Astrocyte of the cerebellum (primary cell): Measurements from ENCODE around the gene RAPGEF4.

ENCODE experiments used
- DNase-seq: peaks from one replicate; pipeline ENCODE4 v3.0.0-alpha.2; 2011; ENCODE audit warnings: low read depth
- H3K4me3 ChIP-seq: 2 replicates; pipeline ENCODE4 v1.5.1; 2011; ENCODE audit warnings: mild to moderate bottlenecking, low read depth, low read length, moderate library complexity
- in situ Hi-C: cut with HindIII; loops from 2 replicates; pipeline ENCODE4 v1.10.0; 2017; ENCODE audit warnings: low sequenced_read_pairs
- TF ChIP-seq, protein P1 (sequence below): IDR thresholded peaks from 2 replicates; pipeline ENCODE4 v1.5.1; 2012; ENCODE audit warnings: low read length, low read depth, moderate library complexity, mild to moderate bottlenecking; ENCODE audit errors: missing control alignments

Gene RAPGEF4

DNA sequence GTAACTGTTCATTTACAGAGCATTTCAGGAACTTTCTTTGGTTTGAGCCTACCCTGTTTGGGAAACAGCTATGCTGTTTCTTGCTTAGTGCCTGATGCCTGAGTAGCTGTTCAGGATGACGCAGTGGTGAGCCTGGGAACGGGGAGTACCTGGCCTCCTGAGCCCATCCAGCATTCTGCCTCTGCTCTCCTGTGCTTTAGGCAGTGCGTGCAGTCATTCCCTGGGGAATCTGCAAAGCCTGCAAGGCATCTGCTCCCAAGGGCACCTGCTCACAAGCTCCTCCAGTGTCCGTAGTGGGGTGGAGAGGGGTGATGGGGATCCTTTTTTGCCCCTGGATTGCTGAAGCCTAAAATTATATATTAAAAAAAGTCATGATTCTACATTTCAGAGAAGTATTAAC is 68.8 kb downstream of the RAPGEF4 start:
- TF ChIP-seq, protein P1, sequence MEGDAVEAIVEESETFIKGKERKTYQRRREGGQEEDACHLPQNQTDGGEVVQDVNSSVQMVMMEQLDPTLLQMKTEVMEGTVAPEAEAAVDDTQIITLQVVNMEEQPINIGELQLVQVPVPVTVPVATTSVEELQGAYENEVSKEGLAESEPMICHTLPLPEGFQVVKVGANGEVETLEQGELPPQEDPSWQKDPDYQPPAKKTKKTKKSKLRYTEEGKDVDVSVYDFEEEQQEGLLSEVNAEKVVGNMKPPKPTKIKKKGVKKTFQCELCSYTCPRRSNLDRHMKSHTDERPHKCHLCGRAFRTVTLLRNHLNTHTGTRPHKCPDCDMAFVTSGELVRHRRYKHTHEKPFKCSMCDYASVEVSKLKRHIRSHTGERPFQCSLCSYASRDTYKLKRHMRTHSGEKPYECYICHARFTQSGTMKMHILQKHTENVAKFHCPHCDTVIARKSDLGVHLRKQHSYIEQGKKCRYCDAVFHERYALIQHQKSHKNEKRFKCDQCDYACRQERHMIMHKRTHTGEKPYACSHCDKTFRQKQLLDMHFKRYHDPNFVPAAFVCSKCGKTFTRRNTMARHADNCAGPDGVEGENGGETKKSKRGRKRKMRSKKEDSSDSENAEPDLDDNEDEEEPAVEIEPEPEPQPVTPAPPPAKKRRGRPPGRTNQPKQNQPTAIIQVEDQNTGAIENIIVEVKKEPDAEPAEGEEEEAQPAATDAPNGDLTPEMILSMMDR, result no peak
- in situ Hi-C loops, result no loop called here

DNA sequence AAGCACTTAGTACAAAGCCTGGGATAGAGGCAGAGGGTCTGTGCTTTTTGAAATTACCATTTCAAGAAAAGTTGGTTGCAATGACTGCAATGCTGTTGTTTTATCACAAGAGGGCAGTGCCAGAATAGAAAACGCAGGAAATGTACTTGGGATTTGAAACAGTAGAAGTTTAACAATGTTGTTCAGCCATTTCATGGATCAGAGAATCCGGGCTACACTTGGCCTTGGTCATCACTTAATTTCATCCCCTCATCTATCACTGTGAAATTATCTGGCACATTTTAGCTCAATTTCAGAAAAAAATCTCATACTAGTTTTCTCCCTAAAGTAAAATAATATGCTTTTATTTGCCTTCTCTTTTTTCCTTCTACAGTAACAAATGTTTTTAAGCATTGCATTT is 70.8 kb downstream of the RAPGEF4 start:
- DNase-seq, result peak; percentile 53
- TF ChIP-seq, protein P1, result peak; percentile 86
- in situ Hi-C loops, result no loop called here
- H3K4me3 ChIP-seq, result no peak overlapping the region

More for the DNA sequence above, 68.8 kb downstream of the RAPGEF4 start:
- no peak overlapping the region for H3K4me3 ChIP-seq
- no peak for DNase-seq

DNA sequence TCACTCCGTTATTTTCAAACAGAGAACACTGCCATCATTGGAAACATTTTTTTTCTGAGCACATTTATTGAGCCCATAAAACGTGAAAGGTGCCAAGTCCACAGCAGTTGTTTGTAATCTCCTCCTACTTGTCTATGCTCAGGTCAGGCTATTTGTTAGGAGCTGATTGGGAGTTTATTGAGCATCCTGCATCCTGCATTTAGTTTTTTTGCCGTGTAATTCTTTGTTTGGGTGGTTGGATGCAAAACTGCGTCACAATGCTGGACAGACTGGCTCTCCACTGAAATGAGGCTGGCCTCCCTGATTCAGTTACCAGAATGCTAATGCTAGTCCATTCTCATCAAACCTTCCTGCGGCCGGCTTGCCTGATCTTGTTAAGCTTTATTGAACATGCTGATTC is 71.4 kb downstream of the RAPGEF4 start:
- in situ Hi-C loops, result no loop called here
- DNase-seq, result no peak
- TF ChIP-seq, protein P1, result no peak
- H3K4me3 ChIP-seq, result no peak overlapping the region

DNA sequence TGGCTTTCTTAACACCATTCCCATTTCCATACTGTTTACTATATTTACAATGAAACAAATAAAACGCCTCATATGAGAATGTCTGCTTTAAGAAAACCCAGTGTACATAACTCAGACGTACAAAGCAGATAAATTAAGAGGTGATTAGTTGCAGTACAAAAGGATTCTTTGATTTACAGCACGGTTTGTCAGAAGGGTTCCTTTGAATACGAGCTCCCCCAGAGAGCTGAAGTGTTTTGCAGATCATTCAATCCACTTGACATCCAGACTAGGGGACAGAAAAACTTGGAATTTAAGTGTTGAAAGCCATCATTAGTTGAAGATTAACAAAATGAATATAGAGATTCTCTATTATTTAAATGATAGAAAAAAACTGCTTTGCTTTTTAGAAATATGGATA is 72.5 kb downstream of the RAPGEF4 start:
- in situ Hi-C loops, result no loop called here
- H3K4me3 ChIP-seq, result no peak overlapping the region
- no peak for DNase-seq
- TF ChIP-seq, protein P1, result no peak

DNA sequence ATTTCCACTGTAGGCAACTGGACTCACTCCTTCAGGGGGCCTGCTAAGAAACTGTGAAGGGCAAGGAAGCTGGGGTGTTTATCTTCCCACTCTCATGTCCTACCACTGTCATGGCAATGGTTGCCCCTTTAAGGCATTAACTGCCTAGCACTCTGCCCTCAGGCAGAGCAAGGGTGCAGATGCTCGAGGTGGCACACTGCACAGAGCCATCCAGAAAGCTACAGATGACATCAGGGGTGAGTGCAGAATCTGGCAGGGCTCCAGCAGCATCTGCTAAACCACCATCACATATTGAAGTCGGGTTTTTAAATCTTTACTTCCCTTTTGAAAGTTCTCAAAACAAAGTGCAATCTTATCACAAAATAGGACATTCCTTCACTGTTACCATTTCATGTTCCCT is 75.4 kb downstream of the RAPGEF4 start:
- DNase-seq, result no peak
- H3K4me3 ChIP-seq, result no peak overlapping the region
- TF ChIP-seq, protein P1, result no peak
- in situ Hi-C loops, result no loop called here

DNA sequence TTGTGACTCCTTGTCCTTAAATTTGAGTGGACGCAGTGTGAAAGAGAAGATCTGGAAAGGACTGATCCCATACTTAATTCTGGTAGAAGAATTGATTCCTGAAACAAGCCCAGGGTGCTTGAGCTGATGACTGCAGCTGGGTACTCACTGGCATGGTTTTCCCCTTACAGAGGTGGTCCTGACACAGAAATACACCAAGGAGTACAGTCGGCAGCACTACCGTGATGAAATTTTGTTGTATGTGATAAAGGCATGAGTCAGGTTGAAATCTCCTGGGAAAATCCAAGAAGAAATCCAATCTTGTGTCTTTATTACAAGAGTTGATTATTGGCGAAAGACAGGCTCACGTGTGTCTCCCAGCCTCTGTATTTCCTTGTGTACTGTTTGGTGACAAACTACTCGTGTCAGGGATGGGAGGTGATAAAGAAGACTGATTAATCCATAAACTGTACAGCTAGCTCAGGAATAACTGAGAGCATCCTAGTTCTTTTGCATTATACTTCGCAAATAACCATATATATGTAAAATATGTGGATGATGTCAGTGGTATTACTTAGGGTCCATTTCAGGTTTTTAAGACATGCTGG is 76.6 kb downstream of the RAPGEF4 start:
- H3K4me3 ChIP-seq, result no peak overlapping the region
- in situ Hi-C loops, result no loop called here
- TF ChIP-seq, protein P1, result no peak
- no peak for DNase-seq
